SU-DHL-6 (cell line): ENCODE results near the gene PRKN.

ENCODE experiments used
- CTCF ChIP-seq: fragments of 200-600 bp; sonication (generic); IDR thresholded peaks from one replicate; pipeline ENCODE4 v1.5.1; 2017; ENCODE audit warnings: antibody characterized with exemption, mild to moderate bottlenecking, low read length, moderate library complexity; ENCODE audit not compliant: insufficient read depth, poor library complexity, severe bottlenecking
- EZH2phosphoT487 ChIP-seq: fragments of 200-600 bp; sonication (generic), shearing (Covaris generic); conservative IDR thresholded peaks from 2 replicates; pipeline ENCODE4 v1.6.1; 2018; ENCODE audit warnings: mild to moderate bottlenecking, antibody characterized with exemption, low read length, moderate library complexity, mixed read lengths

- TF ChIP-seq CTCF (no peak), EZH2phosphoT487 (no peak)
These were observed 1380.4 kb downstream of the PRKN start for GRCh38 chr6:161347125-161347524.
